GM21390 (cell line): ENCODE results near the gene PPP1R14B.
A peak's percentile ranks its signal among the peaks of the same experiment; 100 is the strongest.

Experiments used
- ATAC-seq: cut with Tn5 transposase; IDR thresholded peaks from one replicate; pipeline ENCODE4 v1.9.1; 2021; ENCODE audit not compliant: unreplicated experiment

PPP1R14B gene

DNA sequence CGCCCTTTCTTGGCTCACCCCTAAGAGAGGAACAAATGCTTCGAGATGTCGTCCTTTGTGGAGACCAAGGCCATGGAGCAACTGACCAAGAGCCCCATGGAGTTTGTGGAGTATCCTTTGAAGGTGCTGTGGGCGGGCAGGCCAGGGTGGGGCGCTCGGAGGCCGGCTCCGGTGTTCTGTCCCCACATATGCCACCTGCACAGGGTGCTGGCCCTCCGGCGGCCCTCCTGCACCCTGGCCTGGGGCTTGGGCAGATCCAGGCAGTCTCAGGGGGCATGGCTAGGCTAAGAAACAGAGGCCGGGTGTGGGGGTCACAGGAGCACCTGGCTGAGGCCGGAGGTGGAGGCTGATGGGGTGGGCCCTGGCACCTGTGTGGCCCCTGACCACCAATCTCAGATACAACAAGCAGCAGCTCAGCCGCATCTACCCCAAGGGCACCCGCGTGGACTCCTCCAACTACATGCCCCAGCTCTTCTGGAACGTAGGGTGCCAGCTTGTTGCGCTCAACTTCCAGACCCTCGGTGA is 14.9 kb upstream of the PPP1R14B start:
- no peak for ATAC-seq

DNA sequence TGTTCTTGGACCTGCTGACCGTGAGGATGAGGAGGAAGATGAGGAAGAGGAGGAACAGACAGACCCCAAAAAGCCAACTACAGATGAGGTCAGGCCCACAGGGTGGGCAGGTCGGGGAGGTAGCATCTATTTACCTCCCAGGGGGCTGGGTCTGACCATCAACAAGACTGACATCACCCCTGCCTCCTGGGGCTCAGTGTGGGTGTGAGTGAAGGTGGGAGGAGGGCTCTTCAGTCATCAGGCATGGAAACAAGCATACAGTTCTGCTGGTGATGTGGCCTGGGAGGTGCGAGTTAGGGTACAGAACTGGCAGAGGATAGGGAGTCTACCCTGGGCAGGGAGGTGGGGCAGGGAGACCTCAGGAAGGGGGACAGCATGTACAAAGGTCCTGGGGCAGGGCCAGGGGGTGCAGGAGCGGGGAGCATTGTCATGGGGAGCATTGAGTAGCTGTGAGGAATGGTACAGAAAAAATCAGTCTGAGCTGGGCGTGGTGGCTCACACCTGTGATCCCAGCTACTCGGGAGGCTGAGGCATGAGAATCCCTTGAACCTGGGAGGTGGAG is 13.5 kb upstream of the PPP1R14B start:
- ATAC-seq = no peak

GRCh38 chr11:64259533-64260067 is 12.9 kb upstream of the PPP1R14B start:
- no peak for ATAC-seq

DNA sequence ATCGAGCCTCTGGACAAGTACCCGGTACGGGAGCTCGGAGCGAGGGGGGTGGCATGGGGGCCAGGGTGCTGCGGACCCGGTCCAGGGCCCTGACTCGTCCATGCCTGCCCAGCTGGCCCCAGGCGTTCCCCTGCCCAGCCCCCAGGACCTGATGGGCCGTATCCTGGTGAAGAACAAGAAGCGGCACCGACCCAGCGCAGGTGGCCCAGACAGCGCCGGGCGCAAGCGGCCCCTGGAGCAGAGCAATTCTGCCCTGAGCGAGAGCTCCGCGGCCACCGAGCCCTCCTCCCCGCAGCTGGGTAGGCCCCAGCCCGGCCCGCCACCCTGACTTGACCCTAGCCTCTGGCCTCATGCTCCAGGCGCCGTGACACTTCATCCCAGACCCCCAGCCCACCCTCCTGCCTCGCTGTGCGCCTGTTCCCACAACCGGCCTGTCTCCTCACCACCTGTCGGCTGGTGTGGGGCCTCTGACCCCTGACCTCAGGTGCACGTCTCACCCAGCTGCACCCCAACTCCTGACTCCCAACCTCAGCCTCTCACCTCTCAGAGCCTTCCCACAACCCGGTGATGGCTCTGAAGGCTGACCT is 12.3 kb upstream of the PPP1R14B start:
- no peak for ATAC-seq

DNA sequence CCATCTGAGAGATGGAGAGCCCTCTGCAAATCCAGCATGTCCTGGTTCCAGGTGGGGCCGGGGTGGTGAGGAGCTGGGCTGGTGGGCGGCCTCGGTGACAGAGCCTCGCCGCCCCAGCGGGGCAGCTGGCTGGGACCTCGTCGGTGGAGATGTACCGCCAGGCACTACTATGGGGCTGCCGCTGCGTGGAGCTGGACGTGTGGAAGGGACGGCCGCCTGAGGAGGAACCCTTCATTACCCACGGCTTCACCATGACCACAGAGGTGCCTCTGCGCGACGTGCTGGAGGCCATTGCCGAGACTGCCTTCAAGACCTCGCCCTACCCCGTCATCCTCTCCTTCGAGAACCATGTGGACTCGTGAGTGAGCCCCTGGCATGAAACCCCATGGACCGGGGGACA is 11.6 kb upstream of the PPP1R14B start:
- ATAC-seq = no peak

GRCh38 chr11:64256300-64256699 is 9.6 kb upstream of the PPP1R14B start:
- no peak for ATAC-seq

DNA sequence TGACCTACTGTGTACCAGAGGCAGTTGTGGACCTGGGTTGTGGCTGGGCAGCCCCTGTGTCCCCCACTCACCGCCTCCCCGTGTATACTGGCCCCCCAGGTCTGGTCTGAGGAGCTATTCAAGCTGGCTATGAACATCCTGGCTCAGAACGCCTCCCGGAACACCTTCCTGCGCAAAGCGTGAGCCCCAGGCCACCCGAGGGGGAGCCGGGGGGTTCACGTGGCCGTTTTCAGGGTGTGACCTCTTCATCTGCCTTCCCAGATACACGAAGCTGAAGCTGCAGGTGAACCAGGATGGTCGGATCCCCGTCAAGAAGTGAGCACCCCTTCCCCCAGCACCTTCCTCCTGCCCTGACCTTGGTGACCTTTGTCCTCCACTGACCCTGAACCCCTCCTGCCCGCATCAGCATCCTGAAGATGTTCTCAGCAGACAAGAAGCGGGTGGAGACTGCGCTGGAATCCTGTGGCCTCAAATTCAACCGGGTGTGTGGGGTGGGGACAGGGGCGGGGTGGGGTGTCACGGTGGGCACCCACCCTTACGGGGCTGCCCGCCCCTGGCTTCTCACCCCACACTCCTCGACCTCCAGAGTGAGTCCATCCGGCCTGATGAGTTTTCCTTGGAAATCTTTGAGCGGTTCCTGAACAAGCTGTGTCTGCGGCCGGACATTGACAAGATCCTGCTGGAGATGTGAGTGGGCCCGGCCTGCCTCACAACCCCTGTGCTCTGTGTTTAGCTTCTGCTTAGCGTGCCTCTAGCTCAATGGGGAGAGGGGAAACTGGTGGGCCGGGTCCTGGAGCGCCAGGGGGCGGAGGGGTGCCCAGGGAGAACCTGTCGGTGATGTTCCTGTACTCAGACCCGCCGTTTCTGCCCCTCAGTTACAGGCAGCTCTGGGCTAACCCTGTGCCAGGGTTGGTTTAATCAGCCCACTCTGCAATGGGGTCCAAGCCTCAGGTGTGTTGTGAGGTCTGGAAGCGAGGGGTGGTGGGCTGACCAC is 8.7 kb upstream of the PPP1R14B start:
- no peak for ATAC-seq

GRCh38 chr11:64254326-64254725 is 7.6 kb upstream of the PPP1R14B start:
- ATAC-seq = no peak

DNA sequence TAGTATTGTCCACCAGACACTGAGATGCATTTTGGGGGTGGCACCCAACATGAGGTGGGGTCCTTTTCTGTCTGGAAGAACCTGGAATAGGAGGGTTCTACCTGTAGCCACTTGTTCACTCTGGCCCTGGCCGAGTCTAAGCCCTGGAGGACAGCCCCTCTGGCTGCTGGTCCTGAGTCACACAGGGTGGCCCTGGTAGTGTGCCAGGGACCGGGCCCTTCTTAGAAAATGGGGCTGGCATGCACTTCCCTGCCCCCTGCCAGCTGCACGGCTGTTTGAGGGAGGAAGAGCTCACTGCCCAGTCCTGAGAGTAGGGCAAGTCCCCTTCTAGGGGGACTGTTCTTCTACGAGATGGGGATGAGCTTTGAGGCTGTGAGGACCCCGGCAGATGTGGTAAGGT is 6.7 kb upstream of the PPP1R14B start:
- no peak for ATAC-seq

GRCh38 chr11:64253043-64253442 is 6.3 kb upstream of the PPP1R14B start:
- ATAC-seq = no peak

DNA sequence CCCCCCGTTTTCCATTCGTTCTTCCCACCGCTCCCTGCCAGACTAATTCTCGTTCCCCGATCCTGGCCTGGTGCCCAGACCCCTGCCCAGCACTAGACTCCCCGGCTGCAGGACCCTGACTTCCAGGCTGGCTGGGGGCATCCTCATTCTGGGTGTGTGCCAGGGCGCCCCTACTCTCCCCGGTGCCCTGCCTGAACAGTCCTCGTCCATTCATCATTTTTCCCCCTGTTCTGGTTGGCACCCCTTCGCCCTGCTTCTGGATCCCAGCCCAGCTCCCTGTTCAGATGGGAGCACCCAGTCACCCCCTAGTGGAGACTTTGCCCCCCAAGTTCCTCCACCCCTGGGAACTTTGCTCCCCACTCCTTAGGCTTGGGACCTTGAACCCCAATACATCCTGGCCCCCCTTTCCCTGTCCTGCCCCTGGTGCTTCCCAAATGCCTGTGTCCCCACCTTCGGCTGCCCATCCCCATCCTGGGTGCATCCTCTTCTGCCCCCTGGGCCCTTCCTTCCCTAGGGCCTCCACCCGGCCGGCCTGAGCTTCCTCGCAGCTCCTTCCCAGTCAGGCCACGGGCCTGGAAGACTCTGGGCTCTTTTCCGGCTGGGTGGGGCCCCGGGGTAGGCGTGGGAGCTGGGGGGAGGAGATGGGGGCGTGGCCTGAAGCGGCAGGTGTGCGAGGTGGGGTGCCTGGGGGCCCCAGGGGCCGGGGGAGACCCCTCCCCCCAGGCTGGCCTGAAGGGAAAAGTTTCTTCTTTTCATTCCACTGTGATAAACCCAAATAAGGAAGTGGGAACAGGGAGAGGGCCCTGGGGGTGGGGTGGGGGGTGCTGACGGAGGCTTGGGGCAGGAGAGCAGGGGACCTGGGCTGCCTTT is 5.5 kb upstream of the PPP1R14B start:
- no peak for ATAC-seq

DNA sequence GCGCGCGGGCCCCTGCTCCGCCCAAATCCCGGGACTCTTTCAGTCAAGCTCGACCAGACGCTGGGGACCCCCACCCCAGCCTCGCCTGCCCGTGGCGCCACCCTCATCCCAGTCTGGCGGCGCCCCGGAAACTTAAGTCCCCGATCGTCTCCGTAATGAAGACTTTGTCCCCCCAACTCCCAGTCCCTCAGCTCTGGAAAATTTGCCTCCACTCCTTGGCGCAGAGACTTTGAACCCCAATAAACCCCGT is 4.9 kb upstream of the PPP1R14B start:
- no peak for ATAC-seq

- ATAC-seq = peak; percentile 40
Observed at GRCh38 chr11:64251016-64251752, 4.4 kb upstream of the PPP1R14B start, which contains the start of gene PLCB3. Gene PLCB3 (plus strand): TSS chr11:64251530. CDS start chr11:64251650, 120 bp downstream.

DNA sequence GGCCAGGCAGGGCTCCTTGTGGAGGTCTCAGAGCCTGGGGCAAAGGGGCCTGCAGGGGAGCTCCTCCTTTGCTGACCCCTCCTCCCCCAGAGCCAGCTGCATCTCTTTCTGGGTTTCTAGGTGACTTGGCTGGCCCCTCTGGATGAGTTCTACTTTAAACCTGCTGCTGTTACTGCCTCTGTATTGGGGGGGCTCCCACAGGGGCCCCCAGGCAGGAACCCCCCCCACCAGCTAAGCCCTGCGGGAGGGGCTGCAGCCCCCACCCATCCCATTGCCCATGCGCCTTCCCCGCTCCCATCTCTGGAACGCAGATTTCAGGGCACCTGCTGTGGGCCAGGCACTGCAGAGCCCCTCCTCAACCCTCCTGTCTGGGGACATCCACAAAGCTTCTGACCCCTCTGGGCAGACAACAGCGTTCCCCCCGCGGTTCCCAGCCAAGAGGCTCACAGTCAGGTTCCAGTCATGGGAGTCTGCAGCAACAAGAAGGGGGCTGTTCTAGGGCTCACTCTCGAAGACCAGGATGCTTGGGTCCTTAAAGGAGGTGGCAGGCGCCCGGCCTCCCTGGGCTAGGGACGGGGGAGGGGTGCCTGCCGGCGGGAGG is 3.8 kb upstream of the PPP1R14B start:
- no peak for ATAC-seq

DNA sequence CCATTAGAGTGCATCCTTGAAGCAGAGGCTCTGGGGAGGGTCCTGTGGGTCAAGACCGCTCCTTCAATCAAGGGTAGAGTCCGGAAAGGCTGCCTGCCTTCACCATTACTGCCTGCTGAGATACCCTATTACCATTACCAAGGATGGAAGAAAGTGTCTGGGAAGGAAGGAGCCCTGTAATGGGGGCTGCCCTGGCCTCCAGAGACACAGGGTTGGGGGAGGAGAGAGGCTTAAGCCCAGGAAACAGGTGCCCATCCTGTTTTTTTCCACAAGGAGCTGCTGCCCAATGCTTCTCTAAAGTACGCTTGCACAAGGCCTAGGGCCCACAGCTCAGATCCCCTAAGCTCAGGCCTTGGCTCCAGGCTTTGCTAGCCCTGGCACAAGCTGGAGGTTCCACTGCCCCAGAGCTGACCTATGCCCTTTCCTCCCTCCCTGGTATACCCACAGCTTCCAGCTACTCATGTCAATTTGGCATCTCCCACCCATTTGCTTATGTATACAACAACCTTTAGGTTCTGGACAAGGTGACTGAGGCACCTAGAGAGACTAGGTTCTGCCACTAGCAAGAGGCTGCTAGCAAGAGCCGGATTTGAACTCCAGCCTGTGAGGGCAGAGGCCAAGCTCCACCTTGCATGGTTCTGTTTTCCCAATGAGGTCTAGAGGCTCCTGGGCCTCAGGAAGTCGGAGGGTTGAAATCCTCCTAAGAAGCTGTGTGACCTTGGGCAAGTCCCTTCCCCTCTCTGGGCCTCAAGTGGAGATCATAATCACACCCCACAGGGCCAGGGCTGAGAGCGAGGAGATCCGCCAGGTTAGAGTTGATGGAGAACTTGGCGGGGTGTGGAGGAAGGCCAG is 3.0 kb upstream of the PPP1R14B start:
- no peak for ATAC-seq

GRCh38 chr11:64249038-64249437 is 2.3 kb upstream of the PPP1R14B start:
- no peak for ATAC-seq

DNA sequence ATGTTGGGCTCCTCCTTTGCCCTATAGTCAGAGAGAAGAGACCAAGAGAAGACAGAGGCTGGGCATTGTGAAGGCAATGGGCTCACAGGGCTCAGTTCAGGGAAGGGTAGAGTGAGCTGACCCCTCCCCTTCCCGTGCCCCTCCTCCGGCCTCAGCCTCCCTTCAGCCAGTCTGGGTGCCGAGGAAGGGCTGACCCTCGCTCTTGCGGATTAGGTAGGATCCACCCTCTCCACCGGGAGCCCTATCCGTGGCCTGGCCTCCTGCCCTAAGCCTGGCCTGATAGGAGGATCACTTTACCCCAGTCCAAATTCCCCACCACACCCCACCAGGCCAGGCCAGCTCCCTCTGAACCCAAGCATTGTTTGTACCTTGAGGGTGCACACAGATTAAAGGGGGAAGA is 1.8 kb upstream of the PPP1R14B start:
- no peak for ATAC-seq

DNA sequence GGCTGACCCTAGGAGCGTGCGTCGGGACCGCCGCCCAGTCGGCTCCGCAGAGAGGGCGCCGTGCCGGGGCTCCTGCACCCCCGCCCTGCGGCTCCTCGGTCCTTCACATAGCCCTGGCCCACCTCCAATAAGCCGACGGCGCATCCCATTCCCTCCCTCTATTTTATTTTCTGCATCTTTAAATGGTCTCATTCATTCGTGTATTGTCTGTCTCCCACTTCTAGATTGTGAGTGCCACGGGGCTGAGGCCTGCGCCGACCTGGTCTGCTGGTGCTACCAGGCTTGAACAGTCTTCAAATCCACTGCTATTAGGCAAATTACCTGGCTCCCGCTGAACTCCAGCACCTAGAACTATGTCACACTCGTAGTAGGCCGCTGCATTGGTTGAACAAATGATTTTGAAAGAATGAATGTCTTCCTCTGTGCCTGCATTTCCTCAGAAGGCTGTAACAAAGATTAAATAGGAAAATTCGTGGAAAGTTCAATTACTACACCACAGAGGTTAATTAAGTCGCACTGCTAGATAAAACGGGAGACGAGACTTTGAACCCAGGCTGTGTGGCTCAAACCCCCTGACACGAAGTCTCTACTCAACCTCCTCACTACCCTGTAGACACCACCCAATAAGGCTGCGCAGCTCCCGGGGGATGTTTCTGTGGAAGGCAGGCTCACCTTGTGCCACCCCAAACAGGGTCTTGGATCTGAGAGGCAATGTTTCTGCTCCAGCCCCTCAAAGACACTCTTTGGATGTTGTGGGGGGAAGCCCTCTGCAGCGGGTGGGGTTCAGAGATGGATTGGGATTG is 1.2 kb upstream of the PPP1R14B start:
- no peak for ATAC-seq
